ENCODE measurements around the gene ARHGEF28. TPM values are rescaled to one million over a fixed set of nuclear protein-coding genes. Genes with fewer than 3 reads are reported as not detected.

The ARHGEF28 gene
- total and polyA plus RNA-seq, 2 donors (not counting 1 experiment from before 2014, with no cell fraction given), result not detected

DNA sequence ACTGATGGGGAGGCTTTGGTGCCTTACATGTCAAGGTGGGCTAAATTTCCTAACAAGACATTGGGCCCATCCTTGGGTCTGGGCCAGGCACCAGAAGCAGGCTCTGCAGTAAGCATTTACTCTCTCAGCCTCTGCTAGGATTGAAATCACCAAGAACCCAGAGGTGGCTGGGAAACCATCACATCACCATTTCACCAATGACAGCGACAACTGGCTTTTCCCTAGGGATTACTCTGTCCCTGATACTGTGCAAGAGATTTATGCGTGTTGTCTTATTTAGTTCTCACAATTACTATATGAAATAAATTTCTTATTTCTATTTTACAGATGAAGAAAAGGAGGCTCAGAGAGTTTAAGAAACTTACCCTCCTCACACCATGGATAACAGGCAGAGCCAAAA, 342.2 kb downstream of the ARHGEF28 start:
- no peaks in the 10 kb centered on the region for H3K9me3 Mint-ChIP-seq (ENCODE audit: insufficient read depth)
- no peaks in the 10 kb centered on the region for H3K79me2 ChIP-seq (ENCODE audit: control insufficient read depth, insufficient read depth, low read length)
- no peak overlapping the region for H3K9ac ChIP-seq (ENCODE audit: low read length)
- H4K20me1 ChIP-seq (ENCODE audit: control insufficient read depth, insufficient read depth, low read length, poor library complexity, severe bottlenecking), result no peaks in the 10 kb centered on the region
- no peaks in the 10 kb centered on the region for H3K9me3 ChIP-seq (ENCODE audit: control extremely low read depth in 1 of 3, control insufficient read depth in 2 of 3, insufficient read depth in 1 of 3, low read length in 2 of 3)
- H3K4me3 ChIP-seq (ENCODE audit: control extremely low read depth in 1 of 5, extremely low read depth in 1 of 5, insufficient read depth in 1 of 5, low read depth in 2 of 5, low read length in 4 of 5), result no peak overlapping the region
- H2AFZ ChIP-seq (ENCODE audit: insufficient read depth, low read depth, low read length, poor library complexity, severe bottlenecking), result no peak overlapping the region
- no peak overlapping the region for H3K4me2 ChIP-seq (replicated peaks; ENCODE audit: low read depth, low read length, poor library complexity, severe bottlenecking)
- no peak overlapping the region for H3K27ac Mint-ChIP-seq
- H3K27me3 Mint-ChIP-seq, result peaks cover 3% of the 10 kb centered on the region
- no peak for ATAC-seq (ENCODE audit: low read depth)
- no peaks in the 10 kb centered on the region for H3K4me1 ChIP-seq (ENCODE audit: control insufficient read depth in 2 of 2, insufficient read depth in 2 of 2, low read length in 2 of 2)
- CTCF ChIA-PET, result no interaction called here
- no peak overlapping the region for H3K27ac ChIP-seq (ENCODE audit: low read length in 2 of 2)
- intact Hi-C loops (cut with micrococcal nuclease), result no loop called here
- TF ChIP-seq, protein P1, sequence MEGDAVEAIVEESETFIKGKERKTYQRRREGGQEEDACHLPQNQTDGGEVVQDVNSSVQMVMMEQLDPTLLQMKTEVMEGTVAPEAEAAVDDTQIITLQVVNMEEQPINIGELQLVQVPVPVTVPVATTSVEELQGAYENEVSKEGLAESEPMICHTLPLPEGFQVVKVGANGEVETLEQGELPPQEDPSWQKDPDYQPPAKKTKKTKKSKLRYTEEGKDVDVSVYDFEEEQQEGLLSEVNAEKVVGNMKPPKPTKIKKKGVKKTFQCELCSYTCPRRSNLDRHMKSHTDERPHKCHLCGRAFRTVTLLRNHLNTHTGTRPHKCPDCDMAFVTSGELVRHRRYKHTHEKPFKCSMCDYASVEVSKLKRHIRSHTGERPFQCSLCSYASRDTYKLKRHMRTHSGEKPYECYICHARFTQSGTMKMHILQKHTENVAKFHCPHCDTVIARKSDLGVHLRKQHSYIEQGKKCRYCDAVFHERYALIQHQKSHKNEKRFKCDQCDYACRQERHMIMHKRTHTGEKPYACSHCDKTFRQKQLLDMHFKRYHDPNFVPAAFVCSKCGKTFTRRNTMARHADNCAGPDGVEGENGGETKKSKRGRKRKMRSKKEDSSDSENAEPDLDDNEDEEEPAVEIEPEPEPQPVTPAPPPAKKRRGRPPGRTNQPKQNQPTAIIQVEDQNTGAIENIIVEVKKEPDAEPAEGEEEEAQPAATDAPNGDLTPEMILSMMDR (IDR thresholded peaks at IDR 0.05), result no peak
- TF ChIP-seq EZH2 (IDR thresholded peaks at IDR 0.05; ENCODE audit: borderline replicate concordance, insufficient read depth, low read depth, low read length, poor library complexity, severe bottlenecking), result no peak
- no peak overlapping the region for H3K4me3 Mint-ChIP-seq
- DNase-seq, result no peak
- H3K36me3 ChIP-seq (replicated peaks in 1 of 2; ENCODE audit: control extremely low read depth in 1 of 2, control insufficient read depth in 1 of 2, extremely low read depth in 1 of 2, insufficient read depth in 2 of 2, low read length in 1 of 2), result no peaks in the 10 kb centered on the region
- H3K27me3 ChIP-seq (replicated peaks in 1 of 4; ENCODE audit: control extremely low read depth in 1 of 4, control insufficient read depth in 3 of 4, insufficient read depth in 4 of 4, low read length in 3 of 4), result no peaks in the 10 kb centered on the region
- H3K4me1 Mint-ChIP-seq, result no peaks in the 10 kb centered on the region
- no CpG with 5 or more reads among the region's 2 CpGs for WGBS (ENCODE audit: insufficient coverage)
- POLR2A ChIA-PET, result no interaction called here

DNA sequence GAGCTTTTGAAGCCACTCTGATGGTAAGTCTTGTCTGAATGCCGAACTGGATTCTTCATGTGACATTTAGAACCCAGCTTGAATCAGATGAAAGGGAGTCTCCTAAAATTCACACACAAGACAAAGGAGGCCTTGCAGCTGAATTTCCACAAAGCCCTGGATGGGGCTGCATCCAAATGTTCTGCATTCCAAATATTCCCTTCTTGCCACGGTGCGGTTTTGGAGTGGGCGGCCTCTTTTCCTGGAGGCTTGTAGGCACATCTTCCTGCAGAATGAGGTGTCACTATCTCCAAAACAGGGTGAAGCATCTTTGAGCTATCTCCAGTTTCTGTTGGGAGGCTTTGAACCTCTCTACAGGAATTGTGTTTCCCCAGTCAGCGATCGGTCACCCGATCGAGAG, 342.7 kb downstream of the ARHGEF28 start:
- TF ChIP-seq EZH2 (IDR thresholded peaks at IDR 0.05; ENCODE audit: borderline replicate concordance, insufficient read depth, low read depth, low read length, poor library complexity, severe bottlenecking), result no peak
- TF ChIP-seq, protein P1 (IDR thresholded peaks at IDR 0.05), result no peak
- POLR2A ChIA-PET, result no interaction called here
- Histone ChIP-seq H2AFZ (ENCODE audit: insufficient read depth, low read depth, low read length, poor library complexity, severe bottlenecking) (no peak overlapping the region), H3K4me3 (ENCODE audit: control extremely low read depth in 1 of 5, extremely low read depth in 1 of 5, insufficient read depth in 1 of 5, low read depth in 2 of 5, low read length in 4 of 5) (no peak overlapping the region), H3K36me3 (replicated peaks in 1 of 2; ENCODE audit: control extremely low read depth in 1 of 2, control insufficient read depth in 1 of 2, extremely low read depth in 1 of 2, insufficient read depth in 2 of 2, low read length in 1 of 2) (no peaks in the 10 kb centered on the region), H3K4me1 (ENCODE audit: control insufficient read depth in 2 of 2, insufficient read depth in 2 of 2, low read length in 2 of 2) (no peaks in the 10 kb centered on the region), H3K4me2 (replicated peaks; ENCODE audit: low read depth, low read length, poor library complexity, severe bottlenecking) (no peak overlapping the region), H3K9me3 (ENCODE audit: control extremely low read depth in 1 of 3, control insufficient read depth in 2 of 3, insufficient read depth in 1 of 3, low read length in 2 of 3) (no peaks in the 10 kb centered on the region), H3K79me2 (ENCODE audit: control insufficient read depth, insufficient read depth, low read length) (no peaks in the 10 kb centered on the region), H3K27ac (ENCODE audit: low read length in 2 of 2) (no peak overlapping the region), H3K27me3 (replicated peaks in 1 of 4; ENCODE audit: control extremely low read depth in 1 of 4, control insufficient read depth in 3 of 4, insufficient read depth in 4 of 4, low read length in 3 of 4) (no peaks in the 10 kb centered on the region), H3K9ac (ENCODE audit: low read length) (no peak overlapping the region), H4K20me1 (ENCODE audit: control insufficient read depth, insufficient read depth, low read length, poor library complexity, severe bottlenecking) (no peaks in the 10 kb centered on the region)
- Mint-ChIP-seq H3K9me3 (ENCODE audit: insufficient read depth) (no peaks in the 10 kb centered on the region), H3K4me3 (no peak overlapping the region), H3K27ac (no peak overlapping the region), H3K4me1 (no peaks in the 10 kb centered on the region), H3K27me3 (peaks cover 3% of the 10 kb centered on the region)
- DNase-seq (no peak), ATAC-seq (ENCODE audit: low read depth) (no peak)
- intact Hi-C loops (cut with micrococcal nuclease), result no loop called here
- WGBS (ENCODE audit: insufficient coverage), result 75% methylated on average over 4 of the region's 8 CpGs
- CTCF ChIA-PET, result no interaction called here

Measured in B cell (primary cell).